GM12878 (cell line): ENCODE results near the gene LRP10. TPM values are rescaled to one million over a fixed set of nuclear protein-coding genes. Genes with fewer than 3 reads are reported as not detected.

Experiments
- ATAC-seq: fragments of 200-7000 bp; cut with Tn5 transposase; 3 replicates; pipeline ENCODE4 v1.9.1; 2020; ENCODE audit warnings: mild to moderate bottlenecking, moderate library complexity
- BruUV-seq: library from RNA; stranded (reverse); fragments of 400-500 nt; replicated peaks from 2 replicates; lab custom pipeline; 2021; lab: Mats Ljungman, UMichigan
- CTCF ChIA-PET: fragments of 300-600 bp; sonication (Branson Sonifier 250); formaldehyde crosslinking; extraction: SDS; loops from one replicate; lab custom pipeline; 2021; ENCODE audit warnings: inconsistent platforms; lab: Yijun Ruan, JAX
- POLR2A ChIA-PET: fragments of 350-600 bp; formaldehyde crosslinking; extraction: SDS; loops from one replicate; lab custom pipeline; 2021; ENCODE audit warnings: inconsistent platforms; lab: Charles Lee
- RAD21 ChIA-PET: fragments of 300-600 bp; sonication (Branson Sonifier 250); formaldehyde crosslinking; loops from one replicate; lab custom pipeline; 2023; ENCODE audit warnings: antibody characterized with exemption; ENCODE audit not compliant: unreplicated experiment; lab: Charles Lee
- SMC1A ChIA-PET: fragments of 300-600 bp; sonication (Branson Sonifier 250); formaldehyde crosslinking; loops from one replicate; lab custom pipeline; 2023; ENCODE audit not compliant: unreplicated experiment, uncharacterized antibody; lab: Charles Lee
- DNase-seq: peaks from one replicate; pipeline ENCODE4 v3.0.0-alpha.2; 2011; ENCODE audit warnings: low read depth, low spot score
- FAIRE-seq: peaks from 3 replicates; lab custom pipeline; 2011; peaks lifted over from hg19 to GRCh38; lab: Jason Lieb, UNC
- H2AFZ ChIP-seq: 2 replicates; pipeline ENCODE4 v1.6.0; 2011; ENCODE audit warnings: low read depth, low read length, control low read depth; ENCODE audit not compliant: control insufficient read depth
- H3K27ac ChIP-seq: 2 replicates; pipeline ENCODE4 v1.5.1; 2011; ENCODE audit warnings: control low read depth; ENCODE audit not compliant: control insufficient read depth, insufficient read depth
- H3K27me3 ChIP-seq, 2 experiments: replicated peaks in 1 of 2; 2 replicates each; pipeline versions ENCODE4 v1.6.0 to v1.6.1; 2011; ENCODE audit warnings: low read length in 1 of 2; ENCODE audit not compliant: control insufficient read depth in 2 of 2, insufficient read depth in 2 of 2
- H3K36me3 ChIP-seq, 2 experiments: 2 replicates each; pipeline ENCODE4 v1.5.1; 2011; ENCODE audit warnings: low read length in 1 of 2; ENCODE audit not compliant: control insufficient read depth in 2 of 2, insufficient read depth in 2 of 2
- H3K4me1 ChIP-seq: 2 replicates; pipeline ENCODE4 v1.6.1; 2011; ENCODE audit warnings: mild to moderate bottlenecking, low read length, moderate library complexity, mixed read lengths; ENCODE audit not compliant: control insufficient read depth, insufficient read depth
- H3K4me2 ChIP-seq: 2 replicates; pipeline ENCODE4 v1.6.0; 2011; ENCODE audit warnings: control low read depth; ENCODE audit not compliant: control insufficient read depth, insufficient read depth
- H3K4me3 ChIP-seq: fragments of 200-600 bp; sonication (generic); 2 replicates; pipeline ENCODE4 v1.5.1; 2016
- H3K79me2 ChIP-seq: 2 replicates; pipeline ENCODE4 v1.6.0; 2011; ENCODE audit warnings: low read length; ENCODE audit not compliant: control insufficient read depth, insufficient read depth
- H3K9ac ChIP-seq: 2 replicates; pipeline ENCODE4 v1.8.0; 2011; ENCODE audit warnings: low read length, control low read depth, mixed read lengths; ENCODE audit not compliant: control insufficient read depth, insufficient read depth
- H3K9me3 ChIP-seq: replicated peaks from 3 replicates; pipeline ENCODE4 v1.5.1; 2011; ENCODE audit warnings: mild to moderate bottlenecking, low read length; ENCODE audit not compliant: control insufficient read depth, insufficient read depth
- H4K20me1 ChIP-seq: 2 replicates; pipeline ENCODE4 v1.6.0; 2011; ENCODE audit not compliant: control insufficient read depth, insufficient read depth
- CTCF ChIP-seq, 3 experiments: IDR thresholded peaks in 2 of 3; conservative IDR thresholded peaks in 1 of 3; 2 replicates each; pipeline ENCODE4 v1.5.1; 2011; ENCODE audit warnings: low read depth in 3 of 3, low read length in 3 of 3, mild to moderate bottlenecking in 3 of 3, control low read depth in 2 of 3, moderate library complexity in 2 of 3, inconsistent platforms in 1 of 3, mixed read lengths in 1 of 3; ENCODE audit not compliant: control insufficient read depth in 2 of 3, insufficient read depth in 1 of 3; ENCODE audit errors: extremely low read depth in 1 of 3
- SREBF2 ChIP-seq: IDR thresholded peaks from 2 replicates; pipeline ENCODE4 v1.6.1; 2012; ENCODE audit warnings: mild to moderate bottlenecking, low read length
- TCF7 ChIP-seq: IDR thresholded peaks from 2 replicates; pipeline ENCODE4 v1.6.1; 2014; ENCODE audit warnings: antibody characterized with exemption, borderline replicate concordance
- ZBED1 ChIP-seq: IDR thresholded peaks from 2 replicates; pipeline ENCODE4 v1.6.1; 2016; ENCODE audit warnings: borderline replicate concordance
- WGBS: methylation state at CpG from one replicate; pipeline ENCODE4 v1.1.6; 2016; ENCODE audit warnings: low lambda C conversion rate; ENCODE audit not compliant: insufficient replicate concordance, insufficient coverage; ENCODE audit errors: missing lambda C conversion rate; 5-methylcytosine and 5-hydroxymethylcytosine counted together
- in situ Hi-C: fragments of 300-500 bp; cut with MboI; formaldehyde crosslinking; loops from 9 replicates; pipeline ENCODE4 v1.14.3; 2018; ENCODE audit warnings: mixed read lengths
- intact Hi-C: fragments of 100-400 bp; cut with micrococcal nuclease; formaldehyde crosslinking; loops from one replicate; pipeline ENCODE4 v1.14.2; 2022; ENCODE audit not compliant: unreplicated experiment
- polyA plus RNA-seq, 11 experiments: library from polyadenylated mRNA; depleted of rRNA in 4 of 11; unstranded in 6 of 11; stranded (reverse) in 5 of 11; fragments of >200 nt; fragmentation: Nextera tagmentation in 4 of 11; fragmentation: Illumina TruSeq in 1 of 11; extraction: Ambion mirVana in 4 of 11; extraction: Trizol in 1 of 11; gene quantifications; 1 replicate in 1 of 11; 2 replicates in 10 of 11; pipeline versions ENCODE4 v1.2.1 to v1.2.3, GENCODE V29; 2011 to 2016; ENCODE audit warnings: inconsistent platforms in 2 of 11, missing spikeins in 2 of 11, low read depth in 1 of 11
- total RNA-seq, 4 experiments: library from RNA; depleted of rRNA in 3 of 4; stranded (reverse); fragments of >200 nt in 3 of 4; fragmentation: Illumina TruSeq in 1 of 4; extraction: Trizol in 1 of 4; gene quantifications; 2 replicates each; pipeline versions ENCODE4 v1.2.1 to v1.2.3, GENCODE V29; 2013 to 2021

LRP10 gene
- total and polyA plus RNA-seq, 10 of the 15 experiments (the other 5 are each of a cell fraction or from before 2014, with no cell fraction given), result 3.0 to 56.9 (median 20.9) TPM

- Histone ChIP-seq H3K4me1 (no peaks in the 10 kb centered on the region), H3K9me3 (peaks cover 4% of the 10 kb centered on the region; the same call in 1 of the 3 replicates), H4K20me1 (no peaks in the 10 kb centered on the region), H3K4me2 (no peak overlapping the region), H3K9ac (no peak overlapping the region), H3K4me3 (no peak overlapping the region), H3K36me3 (no peaks in the 10 kb centered on the region), H2AFZ (no peak overlapping the region), H3K79me2 (no peaks in the 10 kb centered on the region), H3K27ac (no peak overlapping the region), H3K27me3 (no peaks in the 10 kb centered on the region)
- WGBS, result 65% methylated on average over 4 of the region's 4 CpGs
- TF ChIP-seq TCF7 (no peak), SREBF2 (no peak), CTCF (IDR thresholded peaks at IDR 0.05 in 2 of 3, conservative IDR thresholded peaks at IDR 0.05 in 1 of 3; ENCODE audit: control insufficient read depth in 2 of 3, extremely low read depth in 1 of 3, insufficient read depth in 1 of 3, low read depth in 3 of 3, low read length in 3 of 3) (no peak), ZBED1 (no peak)
- ChIA-PET SMC1A (no interaction called here), RAD21 (interaction anchor here (1.0 to 2.3 kb wide), 2 partner anchors 55 to 295 kb away, joined by 3 to 8 read pairs; no protein-coding TSS in a partner anchor), POLR2A (no interaction called here), CTCF (interaction anchor here (0.6 to 6.5 kb wide), 6 partner anchors 11 to 308 kb away, joined by 3 to 40 read pairs (median 4); no protein-coding TSS in a partner anchor)
- ATAC-seq (no peak), FAIRE-seq (no peak), DNase-seq (no peak)
- intact Hi-C loops, result no loop called here
- no TSS peak for BruUV-seq
- in situ Hi-C loops, result no loop called here
These were observed 6.6 kb upstream of the LRP10 start for GRCh38 chr14:22864979-22865378.
